Body of pancreas (tissue), 4 donors: ENCODE data around the gene NOCT. TPM values are rescaled to one million over a fixed set of nuclear protein-coding genes. Genes with fewer than 3 reads are reported as not detected.
"Not testable (repeated sequence)": the region's sequence is repeated elsewhere in the genome, so short reads cannot be mapped to it uniquely, and the experiment has no call there.

Source experiments
- ATAC-seq: fragments of 150-250 bp; one replicate; pipeline ENCODE4 v1.9.1; 2016
- DNase-seq, 4 donors: peaks; one replicate each; pipeline ENCODE4 v3.0.0-alpha.2; 2019
- H3K27ac ChIP-seq, 4 donors: fragments of 200-600 bp; sonication (generic); 1 replicate in 3 of 4; 2 replicates in 1 of 4; pipeline versions ENCODE4 v1.5.1 to v1.6.1; 2016 to 2019; ENCODE audit warnings: mild to moderate bottlenecking in 1 of 4, mixed read lengths in 1 of 4, moderate library complexity in 1 of 4
- H3K27me3 ChIP-seq, 2 donors: fragments of 200-600 bp; sonication (generic); one replicate each; pipeline ENCODE4 v1.6.0; 2016; ENCODE audit warnings: mild to moderate bottlenecking in 1 of 2
- H3K36me3 ChIP-seq, 2 donors: fragments of 200-600 bp; sonication (generic); replicated peaks in 1 of 2; 2 replicates each; pipeline ENCODE4 v1.5.1; 2016; ENCODE audit warnings: low read depth in 2 of 2; ENCODE audit not compliant: insufficient read depth in 1 of 2
- H3K4me1 ChIP-seq: fragments of 200-600 bp; sonication (generic); one replicate; pipeline ENCODE4 v1.6.0; 2016
- H3K4me3 ChIP-seq, 2 donors: fragments of 200-600 bp; sonication (generic); 1 replicate in 1 of 2; 2 replicates in 1 of 2; pipeline ENCODE4 v1.5.1; 2016 to 2019
- H3K9me3 ChIP-seq, 3 donors: fragments of 200-600 bp; sonication (generic); 1 replicate in 2 of 3; 2 replicates in 1 of 3; pipeline ENCODE4 v1.5.1; 2016
- POLR2A ChIP-seq, 3 donors: fragments of 450-650 bp; IDR thresholded peaks; one replicate each; pipeline ENCODE4 v1.6.1; 2016; ENCODE audit warnings: antibody characterized with exemption in 3 of 3, mild to moderate bottlenecking in 2 of 3
- WGBS, 2 donors: methylation state at CpG; one replicate each; pipeline ENCODE4 v1.1.5; 2017; 5-methylcytosine and 5-hydroxymethylcytosine counted together
- intact Hi-C: fragments of 100-400 bp; cut with DNase I; formaldehyde crosslinking; loops from one replicate; pipeline ENCODE4 v1.15.1; 2023
- total RNA-seq, 2 donors: library from RNA; depleted of rRNA; stranded (reverse); fragments of >200 nt; gene quantifications; one replicate each; pipeline ENCODE4 v1.1.0, GENCODE V29; 2016
- TF ChIP-seq, protein P1 (sequence below), 7 experiments: fragments of 450-650 bp in 4 of 7; fragments of 200-600 bp in 3 of 7; sonication (generic) in 3 of 7; IDR thresholded peaks; one replicate each; pipeline ENCODE4 v1.5.1; 2016 to 2019; ENCODE audit warnings: antibody characterized with exemption in 7 of 7

Gene NOCT
- total RNA-seq, 2 donors from 2014 or later, result 5.7 to 11.9 TPM

DNA sequence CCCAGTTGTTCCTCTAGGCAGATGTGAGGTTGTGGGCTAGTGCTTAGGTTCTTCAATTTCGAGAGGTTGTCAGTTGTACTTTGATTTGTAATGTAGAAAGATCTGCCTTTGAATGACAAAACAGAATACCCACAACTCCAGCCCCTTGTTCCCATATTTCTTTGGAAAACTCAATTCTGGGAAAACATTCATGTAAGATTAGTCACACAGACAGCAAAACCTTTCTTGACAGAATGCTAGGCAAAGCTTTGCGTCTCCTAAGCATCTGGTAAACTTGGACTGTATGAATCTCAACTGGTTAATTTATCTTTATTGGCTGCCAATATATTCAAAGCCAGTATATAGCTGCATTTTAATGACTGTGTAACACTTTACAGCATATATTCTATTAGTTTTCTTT is 34.9 kb downstream of the NOCT start:
- WGBS, 2 donors, result 82 to 92% methylated on average over 2 of the region's 2 CpGs
- Histone ChIP-seq H3K4me3 (no peak overlapping the region), H3K27me3 (no peaks in the 10 kb centered on the region), H3K4me1 (peaks cover 8% of the 10 kb centered on the region), H3K9me3 (no peaks in the 10 kb centered on the region), H3K27ac (peak overlapping the region in 1 of 4 donors; percentile 13), H3K36me3 (peaks cover 0 to 2% of the 10 kb centered on the region in 2 donors)
- ATAC-seq, result no peak
- DNase-seq, result no peak
- intact Hi-C loops, result no loop called here
- TF ChIP-seq, protein P1, sequence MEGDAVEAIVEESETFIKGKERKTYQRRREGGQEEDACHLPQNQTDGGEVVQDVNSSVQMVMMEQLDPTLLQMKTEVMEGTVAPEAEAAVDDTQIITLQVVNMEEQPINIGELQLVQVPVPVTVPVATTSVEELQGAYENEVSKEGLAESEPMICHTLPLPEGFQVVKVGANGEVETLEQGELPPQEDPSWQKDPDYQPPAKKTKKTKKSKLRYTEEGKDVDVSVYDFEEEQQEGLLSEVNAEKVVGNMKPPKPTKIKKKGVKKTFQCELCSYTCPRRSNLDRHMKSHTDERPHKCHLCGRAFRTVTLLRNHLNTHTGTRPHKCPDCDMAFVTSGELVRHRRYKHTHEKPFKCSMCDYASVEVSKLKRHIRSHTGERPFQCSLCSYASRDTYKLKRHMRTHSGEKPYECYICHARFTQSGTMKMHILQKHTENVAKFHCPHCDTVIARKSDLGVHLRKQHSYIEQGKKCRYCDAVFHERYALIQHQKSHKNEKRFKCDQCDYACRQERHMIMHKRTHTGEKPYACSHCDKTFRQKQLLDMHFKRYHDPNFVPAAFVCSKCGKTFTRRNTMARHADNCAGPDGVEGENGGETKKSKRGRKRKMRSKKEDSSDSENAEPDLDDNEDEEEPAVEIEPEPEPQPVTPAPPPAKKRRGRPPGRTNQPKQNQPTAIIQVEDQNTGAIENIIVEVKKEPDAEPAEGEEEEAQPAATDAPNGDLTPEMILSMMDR (IDR thresholded peaks at IDR 0.05), result no peak
- no peak for TF ChIP-seq POLR2A (IDR thresholded peaks at IDR 0.05)

DNA sequence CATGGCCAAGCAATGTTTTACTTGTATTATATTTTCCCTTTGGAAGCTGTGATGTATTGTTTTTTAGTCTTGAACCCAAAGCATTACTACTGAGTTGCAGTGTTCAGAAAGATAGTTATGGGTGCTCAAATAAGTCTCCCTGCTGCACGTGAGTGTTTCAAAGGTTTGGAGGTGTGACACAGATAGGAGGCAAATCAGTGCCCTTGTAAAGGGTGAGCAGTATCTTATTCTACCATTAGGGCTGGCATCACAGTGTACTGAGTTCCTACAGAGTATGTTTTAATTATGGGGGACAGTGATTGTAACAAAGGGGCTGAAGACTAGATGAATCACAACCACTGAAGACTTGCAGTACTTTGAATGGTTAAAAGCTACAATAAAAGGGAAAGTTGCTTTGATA is 38.3 kb downstream of the NOCT start:
- intact Hi-C loops, result no loop called here
- H3K4me3 ChIP-seq, result no peak overlapping the region
- H3K27ac ChIP-seq, result no peak overlapping the region
- H3K36me3 ChIP-seq, result peaks cover 0 to 6% of the 10 kb centered on the region in 2 donors
- peaks cover 10% of the 10 kb centered on the region for H3K4me1 ChIP-seq
- WGBS, 2 donors, result 81 to 100% methylated on average over 1 of the region's 1 CpG
- no peaks in the 10 kb centered on the region for H3K9me3 ChIP-seq
- DNase-seq (no peak), ATAC-seq (no peak)
- TF ChIP-seq, protein P1 (IDR thresholded peaks at IDR 0.05), result no peak
- TF ChIP-seq POLR2A (IDR thresholded peaks at IDR 0.05), result no peak
- no peaks in the 10 kb centered on the region for H3K27me3 ChIP-seq

DNA sequence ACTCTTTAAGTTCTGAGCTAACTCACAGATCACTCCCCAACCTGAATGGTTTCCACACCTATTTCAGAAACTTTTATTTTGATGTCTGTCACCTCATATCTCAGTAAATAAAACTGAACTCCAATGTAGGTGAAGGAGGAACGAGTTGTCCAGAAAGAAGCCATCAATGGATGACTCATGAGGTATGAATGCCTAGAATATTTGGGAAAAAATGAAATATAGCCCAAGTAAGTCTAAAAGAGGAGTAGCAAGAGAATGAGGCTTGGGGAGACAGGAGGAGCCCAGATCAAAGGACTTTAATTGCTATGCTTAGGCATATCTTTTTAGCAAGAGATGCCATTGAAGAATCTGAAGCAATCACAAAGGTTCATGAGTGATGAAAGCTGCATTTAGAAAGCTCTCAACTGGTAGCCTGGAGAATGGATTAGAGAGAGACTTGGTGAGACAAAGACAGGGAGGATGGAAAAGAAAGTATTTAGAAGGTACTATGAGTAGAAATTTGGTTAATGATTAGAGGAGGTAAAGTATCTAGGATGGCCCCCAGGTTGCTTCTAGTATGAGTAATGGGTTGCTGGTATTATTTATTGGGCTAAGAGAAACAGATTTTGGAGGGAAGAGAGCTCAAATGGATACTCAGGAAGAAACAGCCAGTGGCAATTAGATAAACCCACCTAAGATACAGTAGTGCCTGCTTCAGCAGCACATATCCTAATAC is 39.4 kb downstream of the NOCT start:
- Histone ChIP-seq H3K4me3 (no peak overlapping the region), H3K36me3 (peaks cover 0 to 6% of the 10 kb centered on the region in 2 donors), H3K9me3 (no peaks in the 10 kb centered on the region), H3K27me3 (no peaks in the 10 kb centered on the region), H3K27ac (peak overlapping the region in 1 of 4 donors; percentile 33), H3K4me1 (peaks cover 14% of the 10 kb centered on the region)
- TF ChIP-seq, protein P1 (IDR thresholded peaks at IDR 0.05), result no peak
- no peak for TF ChIP-seq POLR2A (IDR thresholded peaks at IDR 0.05)
- 3 to 18% methylated on average over 1 of the region's 1 CpG for WGBS, 2 donors
- no peak for ATAC-seq
- intact Hi-C loops, result no loop called here
- no peak for DNase-seq

DNA sequence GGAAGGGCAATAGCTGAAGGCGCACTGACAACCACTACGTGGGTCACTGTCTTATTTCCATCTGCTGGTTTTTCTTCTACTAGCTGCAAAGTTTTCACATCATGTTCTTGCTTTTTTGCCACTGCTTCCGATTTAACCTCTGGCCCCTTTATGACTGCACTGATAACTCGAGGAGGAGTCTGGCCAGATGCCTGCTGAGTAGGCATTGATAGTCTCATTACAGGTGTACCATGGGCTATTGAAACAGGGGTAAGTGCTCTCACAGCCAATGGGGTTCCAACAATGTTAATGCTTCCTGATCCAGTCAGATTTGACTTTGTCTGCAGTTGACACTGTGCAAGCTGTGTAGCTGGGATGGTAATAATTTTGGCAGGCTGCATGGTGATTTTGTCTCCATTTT is 43.4 kb downstream of the NOCT start:
- 40 to 47% methylated on average over 4 of the region's 4 CpGs for WGBS, 2 donors
- H3K4me1 ChIP-seq, result peaks cover 14% of the 10 kb centered on the region
- ATAC-seq, H3K9me3 ChIP-seq, DNase-seq, intact Hi-C loops, H3K4me3 ChIP-seq, H3K27ac ChIP-seq, H3K27me3 ChIP-seq: not testable (repeated sequence)
- H3K36me3 ChIP-seq, result peaks cover 5 to 10% of the 10 kb centered on the region in 2 donors

DNA sequence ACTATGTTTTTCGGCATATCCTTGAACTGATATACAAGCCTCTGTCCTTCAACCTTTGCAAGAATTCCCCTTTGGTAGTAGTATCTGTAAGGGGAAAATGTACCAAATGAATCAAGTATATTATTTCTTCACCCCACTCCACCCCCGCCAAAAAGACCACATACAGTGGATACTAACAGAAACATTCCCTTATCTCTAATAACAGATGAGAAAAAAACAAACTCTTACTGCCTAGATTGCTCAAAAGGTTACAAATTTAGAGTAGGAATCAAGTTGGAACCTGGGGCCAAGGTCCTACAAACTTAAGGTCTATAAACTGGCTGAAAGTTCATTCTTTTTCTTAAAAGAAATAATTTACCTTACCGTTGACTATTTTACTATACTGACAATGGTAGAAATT is 45.0 kb downstream of the NOCT start:
- Histone ChIP-seq H3K9me3 (no peaks in the 10 kb centered on the region), H3K27me3 (no peaks in the 10 kb centered on the region), H3K36me3 (peaks cover 5 to 13% of the 10 kb centered on the region in 2 donors), H3K27ac (no peak overlapping the region), H3K4me1 (peaks cover 5% of the 10 kb centered on the region), H3K4me3 (no peak overlapping the region)
- 78 to 92% methylated on average over 3 of the region's 3 CpGs for WGBS, 2 donors
- intact Hi-C loops, result no loop called here
- TF ChIP-seq, protein P1 (IDR thresholded peaks at IDR 0.05), result no peak
- TF ChIP-seq POLR2A (IDR thresholded peaks at IDR 0.05), result no peak
- no peak for DNase-seq
- no peak for ATAC-seq
